ENCODE measurements around the gene LRMDA.

- TF ChIP-seq, protein P1, sequence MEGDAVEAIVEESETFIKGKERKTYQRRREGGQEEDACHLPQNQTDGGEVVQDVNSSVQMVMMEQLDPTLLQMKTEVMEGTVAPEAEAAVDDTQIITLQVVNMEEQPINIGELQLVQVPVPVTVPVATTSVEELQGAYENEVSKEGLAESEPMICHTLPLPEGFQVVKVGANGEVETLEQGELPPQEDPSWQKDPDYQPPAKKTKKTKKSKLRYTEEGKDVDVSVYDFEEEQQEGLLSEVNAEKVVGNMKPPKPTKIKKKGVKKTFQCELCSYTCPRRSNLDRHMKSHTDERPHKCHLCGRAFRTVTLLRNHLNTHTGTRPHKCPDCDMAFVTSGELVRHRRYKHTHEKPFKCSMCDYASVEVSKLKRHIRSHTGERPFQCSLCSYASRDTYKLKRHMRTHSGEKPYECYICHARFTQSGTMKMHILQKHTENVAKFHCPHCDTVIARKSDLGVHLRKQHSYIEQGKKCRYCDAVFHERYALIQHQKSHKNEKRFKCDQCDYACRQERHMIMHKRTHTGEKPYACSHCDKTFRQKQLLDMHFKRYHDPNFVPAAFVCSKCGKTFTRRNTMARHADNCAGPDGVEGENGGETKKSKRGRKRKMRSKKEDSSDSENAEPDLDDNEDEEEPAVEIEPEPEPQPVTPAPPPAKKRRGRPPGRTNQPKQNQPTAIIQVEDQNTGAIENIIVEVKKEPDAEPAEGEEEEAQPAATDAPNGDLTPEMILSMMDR (IDR thresholded peaks at IDR 0.05), result no peak
- no peak for TF ChIP-seq POLR2A (IDR thresholded peaks at IDR 0.05)
Observed at GRCh38 chr10:75477680-75478079, 46.3 kb downstream of the LRMDA start.
